Thyroid gland (tissue), 4 donors: Measurements from ENCODE around the gene TAS1R3.

Experiments used
- POLR2A ChIP-seq, 2 donors: fragments of 450-650 bp; IDR thresholded peaks; one replicate each; pipeline ENCODE4 v1.6.1; 2017; ENCODE audit warnings: antibody characterized with exemption in 2 of 2, mild to moderate bottlenecking in 2 of 2, moderate library complexity in 1 of 2
- TF ChIP-seq, protein P1 (sequence below), 6 experiments: fragments of 200-600 bp in 3 of 6; fragments of 450-650 bp in 3 of 6; sonication (generic) in 3 of 6; IDR thresholded peaks; one replicate each; pipeline ENCODE4 v1.5.1; 2016 to 2019; ENCODE audit warnings: antibody characterized with exemption in 6 of 6, mild to moderate bottlenecking in 2 of 6, inconsistent platforms in 1 of 6, moderate library complexity in 1 of 6

DNA sequence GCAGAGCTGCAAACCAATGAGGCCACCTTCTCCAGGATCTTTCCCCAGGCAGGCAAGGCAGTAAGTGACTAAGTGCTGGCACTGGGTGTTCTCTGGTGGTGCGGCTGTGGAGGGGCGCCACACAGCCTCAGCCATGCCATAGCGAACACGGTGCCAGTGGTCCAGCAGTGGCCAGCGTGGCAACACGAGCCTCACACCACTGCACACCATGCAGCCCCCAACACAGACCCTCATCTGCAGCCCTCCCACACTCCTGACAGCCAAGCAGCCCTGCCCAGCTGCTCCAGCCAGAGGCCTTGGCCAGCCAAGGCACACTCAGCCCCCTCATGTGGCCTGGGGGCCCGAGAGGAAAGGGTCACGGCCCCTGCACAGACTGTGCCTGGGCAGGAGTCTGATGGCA, 9.6 kb upstream of the TAS1R3 start:
- TF ChIP-seq, protein P1, sequence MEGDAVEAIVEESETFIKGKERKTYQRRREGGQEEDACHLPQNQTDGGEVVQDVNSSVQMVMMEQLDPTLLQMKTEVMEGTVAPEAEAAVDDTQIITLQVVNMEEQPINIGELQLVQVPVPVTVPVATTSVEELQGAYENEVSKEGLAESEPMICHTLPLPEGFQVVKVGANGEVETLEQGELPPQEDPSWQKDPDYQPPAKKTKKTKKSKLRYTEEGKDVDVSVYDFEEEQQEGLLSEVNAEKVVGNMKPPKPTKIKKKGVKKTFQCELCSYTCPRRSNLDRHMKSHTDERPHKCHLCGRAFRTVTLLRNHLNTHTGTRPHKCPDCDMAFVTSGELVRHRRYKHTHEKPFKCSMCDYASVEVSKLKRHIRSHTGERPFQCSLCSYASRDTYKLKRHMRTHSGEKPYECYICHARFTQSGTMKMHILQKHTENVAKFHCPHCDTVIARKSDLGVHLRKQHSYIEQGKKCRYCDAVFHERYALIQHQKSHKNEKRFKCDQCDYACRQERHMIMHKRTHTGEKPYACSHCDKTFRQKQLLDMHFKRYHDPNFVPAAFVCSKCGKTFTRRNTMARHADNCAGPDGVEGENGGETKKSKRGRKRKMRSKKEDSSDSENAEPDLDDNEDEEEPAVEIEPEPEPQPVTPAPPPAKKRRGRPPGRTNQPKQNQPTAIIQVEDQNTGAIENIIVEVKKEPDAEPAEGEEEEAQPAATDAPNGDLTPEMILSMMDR (IDR thresholded peaks at IDR 0.05): no peak
- TF ChIP-seq POLR2A (IDR thresholded peaks at IDR 0.05): no peak
